HepG2 (cell line): Measurements from ENCODE around the gene PGS1. TPM values are rescaled to one million over a fixed set of nuclear protein-coding genes. Genes with fewer than 3 reads are reported as not detected.
A peak's percentile ranks its signal among the peaks of the same experiment; 100 is the strongest.

Experiments
- ATAC-seq: fragments of 200-7000 bp; cut with Tn5 transposase; 3 replicates; pipeline ENCODE4 v1.9.1; 2020; ENCODE audit warnings: mild to moderate bottlenecking, moderate library complexity
- BruUV-seq: library from RNA; stranded (reverse); fragments of 400-500 nt; replicated peaks from 2 replicates; lab custom pipeline; 2021; lab: Mats Ljungman, UMichigan
- CTCF ChIA-PET: fragments of 300-600 bp; formaldehyde crosslinking; extraction: SDS; loops from one replicate; lab custom pipeline; 2021; ENCODE audit warnings: low total read pairs, inconsistent platforms, low intra/inter-chr PET ratio; lab: Yijun Ruan, JAX
- POLR2A ChIA-PET: fragments of 350-600 bp; sonication (Branson Sonifier 250); formaldehyde crosslinking; loops from one replicate; lab custom pipeline; 2020; ENCODE audit warnings: antibody characterized with exemption, inconsistent platforms; lab: Yijun Ruan, JAX
- DNase-seq: peaks from one replicate; pipeline ENCODE4 v3.0.0-alpha.2; 2015; ENCODE audit warnings: low spot score
- FAIRE-seq: peaks from 3 replicates; lab custom pipeline; 2011; peaks lifted over from hg19 to GRCh38; lab: Jason Lieb, UNC
- H2AFZ ChIP-seq: one replicate; pipeline ENCODE4 v1.6.1; 2011; ENCODE audit warnings: low read length, inconsistent platforms
- H3K27ac ChIP-seq: fragments of 300-600 bp; 3 replicates; pipeline ENCODE4 v1.8.0; 2011; ENCODE audit warnings: mixed run types, mild to moderate bottlenecking, mixed read lengths, low read length, inconsistent platforms; ENCODE audit not compliant: insufficient read depth; ENCODE audit errors: extremely low read length
- H3K27me3 ChIP-seq, 2 experiments: fragments of 200-600 bp in 1 of 2; 2 replicates in 1 of 2; 3 replicates in 1 of 2; pipeline versions ENCODE4 v1.6.0 to v1.8.0; 2011; ENCODE audit warnings: low read length in 2 of 2, mild to moderate bottlenecking in 2 of 2, moderate library complexity in 2 of 2, inconsistent platforms in 1 of 2; ENCODE audit not compliant: insufficient read depth in 2 of 2, control insufficient read depth in 1 of 2
- H3K36me3 ChIP-seq, 2 experiments: fragments of 200-600 bp in 1 of 2; replicated peaks in 1 of 2; 2 replicates in 1 of 2; 3 replicates in 1 of 2; pipeline versions ENCODE4 v1.5.1 to v1.8.0; 2011; ENCODE audit warnings: low read length in 2 of 2, inconsistent platforms in 1 of 2; ENCODE audit not compliant: insufficient read depth in 2 of 2, control insufficient read depth in 1 of 2
- H3K4me1 ChIP-seq: 2 replicates; pipeline ENCODE4 v1.5.1; 2012; ENCODE audit warnings: low read length, inconsistent platforms; ENCODE audit not compliant: insufficient read depth
- H3K4me2 ChIP-seq: 2 replicates; pipeline ENCODE4 v1.6.0; 2011; ENCODE audit warnings: low read depth, low read length, inconsistent platforms
- H3K4me3 ChIP-seq, 3 experiments: fragments of 200-600 bp in 1 of 3; sonication (generic), shearing (Covaris generic) in 1 of 3; replicated peaks in 1 of 3; 2 replicates each; pipeline ENCODE4 v1.5.1; 2011 to 2016; ENCODE audit warnings: low read length in 3 of 3, inconsistent platforms in 2 of 3, low read depth in 2 of 3, mild to moderate bottlenecking in 2 of 3, control low read depth in 1 of 3, mixed read lengths in 1 of 3; ENCODE audit not compliant: insufficient read depth in 1 of 3
- H3K79me2 ChIP-seq: one replicate; pipeline ENCODE4 v1.6.1; 2011; ENCODE audit warnings: low read length, inconsistent platforms; ENCODE audit not compliant: insufficient read depth
- H3K9ac ChIP-seq: 2 replicates; pipeline ENCODE4 v1.6.0; 2011; ENCODE audit warnings: mild to moderate bottlenecking, low read depth, low read length, inconsistent platforms; ENCODE audit not compliant: insufficient read depth
- H3K9me3 ChIP-seq: 2 replicates; pipeline ENCODE4 v1.5.1; 2012; ENCODE audit warnings: mild to moderate bottlenecking, low read length
- H4K20me1 ChIP-seq: 2 replicates; pipeline ENCODE4 v1.6.0; 2011; ENCODE audit warnings: inconsistent platforms, mild to moderate bottlenecking, low read length, moderate library complexity; ENCODE audit not compliant: insufficient read depth
- BATF2 ChIP-seq: sonication (generic); formaldehyde crosslinking; IDR thresholded peaks from 2 replicates; pipeline ENCODE4 v1.8.0; 2022; ENCODE audit warnings: mild to moderate bottlenecking, missing genetic modification reagents, moderate library complexity
- FLYWCH1 ChIP-seq: sonication (generic); formaldehyde crosslinking; IDR thresholded peaks from 2 replicates; pipeline ENCODE4 v1.8.1; 2023; ENCODE audit warnings: mild to moderate bottlenecking, missing genetic modification reagents
- KDM5A ChIP-seq: fragments of 200-600 bp; sonication (generic); IDR thresholded peaks from 2 replicates; pipeline ENCODE4 v1.7.0; 2018; ENCODE audit warnings: antibody characterized with exemption, mild to moderate bottlenecking, low read length, borderline replicate concordance
- LBX2 ChIP-seq: sonication (generic); formaldehyde crosslinking; IDR thresholded peaks from 2 replicates; pipeline ENCODE4 v1.5.0; 2020; ENCODE audit warnings: missing genetic modification reagents, mild to moderate bottlenecking, borderline replicate concordance
- MTF1 ChIP-seq: sonication (generic); formaldehyde crosslinking; IDR thresholded peaks from 2 replicates; pipeline ENCODE4 v1.5.0; 2020; ENCODE audit warnings: missing genetic modification reagents
- NCOA5 ChIP-seq: sonication (generic); formaldehyde crosslinking; IDR thresholded peaks from 2 replicates; pipeline ENCODE4 v1.4.0; 2020; ENCODE audit warnings: missing genetic modification reagents
- NPAS2 ChIP-seq: sonication (generic); formaldehyde crosslinking; IDR thresholded peaks from 2 replicates; pipeline ENCODE4 v1.8.0; 2022; ENCODE audit warnings: mild to moderate bottlenecking, missing genetic modification reagents, borderline replicate concordance
- NR3C1 ChIP-seq: sonication (generic); formaldehyde crosslinking; IDR thresholded peaks from 2 replicates; pipeline ENCODE4 v1.4.0; 2020; ENCODE audit warnings: missing genetic modification reagents
- RAD51 ChIP-seq: fragments of 450-650 bp; IDR thresholded peaks from 2 replicates; pipeline ENCODE4 v1.6.1; 2016; ENCODE audit warnings: borderline replicate concordance
- RARA ChIP-seq: IDR thresholded peaks from 2 replicates; pipeline ENCODE4 v1.6.1; 2016; ENCODE audit warnings: missing genetic modification reagents, missing compliant biosample characterization
- SETDB1 ChIP-seq: sonication (generic); formaldehyde crosslinking; IDR thresholded peaks from 2 replicates; pipeline ENCODE4 v1.5.1; 2020; ENCODE audit warnings: missing genetic modification reagents, mild to moderate bottlenecking, borderline replicate concordance
- SIN3B ChIP-seq: fragments of 150-350 bp; IDR thresholded peaks from 2 replicates; pipeline ENCODE4 v1.6.1; 2014; ENCODE audit warnings: low read length
- TFAP4 ChIP-seq: sonication (generic); IDR thresholded peaks from 2 replicates; pipeline ENCODE4 v1.6.1; 2016; ENCODE audit warnings: low read depth, borderline replicate concordance
- TGIF2 ChIP-seq: IDR thresholded peaks from 2 replicates; pipeline ENCODE4 v1.6.1; 2016; ENCODE audit warnings: control low read depth, missing compliant biosample characterization
- ZBTB25 ChIP-seq: IDR thresholded peaks from 2 replicates; pipeline ENCODE4 v1.6.1; 2018; ENCODE audit warnings: missing genetic modification reagents
- ZBTB46 ChIP-seq: sonication (generic); formaldehyde crosslinking; IDR thresholded peaks from 2 replicates; pipeline ENCODE4 v1.4.0; 2020; ENCODE audit warnings: mild to moderate bottlenecking, missing genetic modification reagents, borderline replicate concordance
- ZNF20 ChIP-seq: sonication (generic); formaldehyde crosslinking; IDR thresholded peaks from 2 replicates; pipeline ENCODE4 v1.4.0; 2020; ENCODE audit warnings: mild to moderate bottlenecking, moderate library complexity, missing genetic modification reagents
- ZNF3 ChIP-seq: IDR thresholded peaks from 2 replicates; pipeline ENCODE4 v1.7.0; 2017; ENCODE audit warnings: inconsistent platforms
- ZNF460 ChIP-seq: sonication (generic); formaldehyde crosslinking; IDR thresholded peaks from 2 replicates; pipeline ENCODE4 v1.5.1; 2020; ENCODE audit warnings: missing genetic modification reagents, mild to moderate bottlenecking, borderline replicate concordance
- WGBS: methylation state at CpG from one replicate; pipeline ENCODE4 v1.1.6; 2017; ENCODE audit warnings: low lambda C conversion rate; 5-methylcytosine and 5-hydroxymethylcytosine counted together
- in situ Hi-C: cut with HindIII; loops from 2 replicates; pipeline ENCODE4 v1.10.0; 2017; ENCODE audit warnings: low pct_unique_long_range_greater_than_20kb; ENCODE audit not compliant: extremely low pct_ligation_motif_present
- intact Hi-C: fragments of 100-400 bp; cut with micrococcal nuclease; formaldehyde crosslinking; loops from one replicate; pipeline ENCODE4 v1.10.0; 2022; ENCODE audit not compliant: unreplicated experiment
- polyA plus RNA-seq, 8 experiments: library from polyadenylated mRNA; depleted of rRNA in 3 of 8; stranded (reverse) in 7 of 8; unstranded in 1 of 8; fragments of >200 nt; fragmentation: Illumina TruSeq in 4 of 8; extraction: Trizol in 4 of 8; gene quantifications; 2 replicates each; pipeline versions ENCODE4 v1.2.1 to v1.2.3, GENCODE V29; 2011 to 2016; ENCODE audit warnings: low read depth in 4 of 8, missing spikeins in 1 of 8, mixed read lengths in 1 of 8; ENCODE audit not compliant: insufficient read depth in 1 of 8
- total RNA-seq, 5 experiments: library from RNA; depleted of rRNA; stranded (reverse); fragments of >200 nt; fragmentation: Illumina TruSeq; extraction: Trizol; gene quantifications; 2 replicates each; pipeline ENCODE4 v1.2.3, GENCODE V29; 2016; ENCODE audit warnings: low read depth in 1 of 5

The PGS1 gene
- total and polyA plus RNA-seq, 2 of the 13 experiments (the other 11 are each of a cell fraction or from before 2014, with no cell fraction given) = 25.9 to 31.5 TPM

GRCh38 chr17:78360371-78361224 is 17.9 kb upstream of the PGS1 start:
- Histone ChIP-seq H3K27me3 (peaks cover 10 to 67% of the 10 kb centered on the region in 2 experiments; a peak in 4 of 5 replicates), H3K9me3 (no peaks in the 10 kb centered on the region), H3K27ac (no peak overlapping the region), H2AFZ (no peak overlapping the region), H3K4me1 (peaks cover 52% of the 10 kb centered on the region), H3K4me2 (peak overlapping the region; percentile 85), H3K36me3 (no peaks in the 10 kb centered on the region; a peak in 1 of 5 replicates), H4K20me1 (peaks cover 21% of the 10 kb centered on the region; the same call in 1 of the 2 replicates), H3K9ac (peak overlapping the region; percentile 53; the same call in 1 of the 2 replicates), H3K79me2 (no peaks in the 10 kb centered on the region), H3K4me3 (peak overlapping the region; percentile 57 to 87 (median 61))
- POLR2A ChIA-PET = interaction anchor here (0.7 to 2.4 kb wide), 9 partner anchors 10 to 172 kb away, joined by 3 to 40 read pairs (median 4); no protein-coding TSS in a partner anchor
- peak; percentile 68 for FAIRE-seq
- peak; percentile 86 for ATAC-seq
- in situ Hi-C loops (loop anchor here (5.0 kb wide), 1 partner anchor 62 kb away; no protein-coding TSS in a partner anchor), intact Hi-C loops (loop anchor here (1.0 to 2.0 kb wide), 2 partner anchors 14 to 61 kb away; no protein-coding TSS in a partner anchor)
- CTCF ChIA-PET = interaction anchor here (0.6 to 4.3 kb wide), 4 partner anchors 15 to 61 kb away, joined by 3 to 59 read pairs (median 4); no protein-coding TSS in a partner anchor
- BruUV-seq = no TSS peak
- DNase-seq = peak; percentile 80
- 2% methylated on average over 33 of the region's 49 CpGs for WGBS
- TF ChIP-seq TFAP4 = 0 out of 2 replicates have a peak, but pooled peaks have one; percentile 29
- no peak for TF ChIP-seq TGIF2 (CRISPR knock-in tag)
- peak; percentile 25; the same call in 1 of the 2 replicates for TF ChIP-seq RARA
- no peak for TF ChIP-seq SIN3B
- no peak for TF ChIP-seq BATF2 (CRISPR knock-in tag)
- TF ChIP-seq FLYWCH1 (CRISPR knock-in tag) = no peak
- no peak for TF ChIP-seq ZBTB46 (CRISPR knock-in tag)
- no peak for TF ChIP-seq RAD51
- no peak; the same call in 1 of the 2 replicates for TF ChIP-seq KDM5A
- no peak for TF ChIP-seq SETDB1
- TF ChIP-seq LBX2 (CRISPR knock-in tag) = no peak
- no peak for TF ChIP-seq NPAS2 (CRISPR knock-in tag)
- TF ChIP-seq ZNF3 = peak; percentile 50; the same call in 1 of the 2 replicates
- no peak for TF ChIP-seq NR3C1
- no peak for TF ChIP-seq NCOA5 (CRISPR knock-in tag)
- no peak for TF ChIP-seq ZNF20
- TF ChIP-seq ZNF460 (CRISPR knock-in tag) = no peak; the same call in 1 of the 2 replicates
- TF ChIP-seq ZBTB25 (CRISPR knock-in tag) = 0 out of 2 replicates have a peak, but pooled peaks have one; percentile 41
- TF ChIP-seq MTF1 = no peak
